GM20431 (cell line): Measurements from ENCODE around the gene TNFRSF6B.

Experiments used
- in situ Hi-C: fragments of 300-500 bp; cut with MseI, MboI; formaldehyde crosslinking; loops from one replicate; pipeline ENCODE4 v1.15.0; 2020; ENCODE audit warnings: low sequenced_read_pairs; ENCODE audit not compliant: unreplicated experiment

TNFRSF6B gene

DNA sequence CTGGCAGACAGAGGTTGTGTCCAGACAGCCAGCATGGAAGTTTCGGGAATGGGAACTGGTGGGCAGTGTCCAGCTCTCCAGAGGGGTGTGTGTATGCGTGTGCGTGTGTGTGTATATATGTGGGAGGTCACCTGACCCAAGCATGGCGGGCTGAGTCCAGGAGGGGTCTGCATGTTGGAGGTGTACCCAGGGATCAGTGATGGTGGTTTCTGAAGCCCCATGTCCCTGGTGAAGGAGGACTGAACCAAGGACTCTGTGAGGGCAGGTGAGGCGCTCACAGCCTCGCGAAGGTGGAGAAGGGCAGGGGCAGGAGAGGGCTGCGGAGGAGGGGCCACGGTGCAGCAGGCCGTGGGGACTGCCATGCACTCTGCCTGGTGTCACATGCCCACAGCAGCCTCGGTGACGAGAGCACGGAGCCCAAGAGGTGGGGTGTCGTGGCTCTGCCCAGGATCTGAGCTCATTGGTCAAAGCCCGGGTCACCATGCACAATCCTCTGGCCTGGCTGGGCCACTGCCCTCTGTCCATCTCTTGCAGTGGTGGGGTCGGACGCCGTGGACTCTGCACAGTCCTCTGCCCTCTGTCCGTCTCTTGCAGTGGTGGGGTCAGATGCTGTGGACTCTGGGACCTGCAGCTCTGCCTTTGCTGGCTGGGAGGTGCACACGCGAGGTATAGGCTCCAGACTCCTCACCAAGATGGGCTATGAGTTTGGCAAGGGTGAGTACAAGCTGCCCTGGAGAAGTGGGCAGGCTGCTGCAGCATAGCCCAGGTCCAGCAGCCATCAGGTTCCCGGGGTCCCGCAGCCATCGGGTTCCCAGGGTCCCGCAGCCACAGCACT lies 37.9 kb downstream of the TNFRSF6B start:
- in situ Hi-C loops, result no loop called here

DNA sequence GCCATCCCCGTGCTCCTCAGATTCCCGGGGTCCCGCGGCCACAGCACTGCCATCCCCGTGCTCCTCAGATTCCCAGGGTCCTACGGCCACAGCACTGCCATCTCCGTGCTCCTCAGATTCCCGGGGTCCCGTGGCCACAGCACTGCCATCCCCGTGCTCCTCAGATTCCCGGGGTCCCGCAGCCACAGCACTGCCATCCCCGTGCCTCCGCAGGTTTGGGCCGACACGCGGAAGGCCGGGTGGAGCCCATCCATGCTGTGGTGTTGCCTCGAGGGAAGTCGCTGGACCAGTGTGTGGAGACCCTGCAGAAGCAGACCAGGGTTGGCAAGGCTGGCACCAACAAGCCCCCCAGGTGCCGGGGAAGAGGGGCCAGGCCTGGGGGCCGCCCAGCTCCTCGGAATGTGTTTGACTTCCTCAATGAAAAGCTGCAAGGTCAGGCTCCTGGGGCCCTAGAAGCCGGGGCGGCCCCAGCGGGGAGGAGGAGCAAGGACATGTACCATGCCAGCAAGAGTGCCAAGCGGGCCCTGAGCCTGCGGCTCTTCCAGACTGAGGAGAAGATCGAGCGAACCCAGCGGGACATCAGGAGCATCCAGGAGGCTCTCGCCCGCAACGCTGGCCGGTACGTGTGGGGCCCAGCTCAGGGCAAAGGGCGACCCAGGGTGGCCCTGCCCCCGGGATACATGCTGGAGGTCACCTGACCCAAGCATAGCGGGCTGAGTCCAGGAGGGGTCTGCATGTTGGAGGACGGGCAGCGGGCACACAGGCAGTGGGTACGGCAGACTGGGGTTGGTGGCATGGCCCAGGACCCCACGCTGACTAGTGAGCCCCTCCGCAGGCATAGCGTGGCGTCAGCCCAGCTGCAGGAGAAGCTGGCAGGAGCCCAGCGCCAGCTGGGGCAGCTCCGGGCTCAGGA lies 38.8 kb downstream of the TNFRSF6B start:
- in situ Hi-C loops, result no loop called here

DNA sequence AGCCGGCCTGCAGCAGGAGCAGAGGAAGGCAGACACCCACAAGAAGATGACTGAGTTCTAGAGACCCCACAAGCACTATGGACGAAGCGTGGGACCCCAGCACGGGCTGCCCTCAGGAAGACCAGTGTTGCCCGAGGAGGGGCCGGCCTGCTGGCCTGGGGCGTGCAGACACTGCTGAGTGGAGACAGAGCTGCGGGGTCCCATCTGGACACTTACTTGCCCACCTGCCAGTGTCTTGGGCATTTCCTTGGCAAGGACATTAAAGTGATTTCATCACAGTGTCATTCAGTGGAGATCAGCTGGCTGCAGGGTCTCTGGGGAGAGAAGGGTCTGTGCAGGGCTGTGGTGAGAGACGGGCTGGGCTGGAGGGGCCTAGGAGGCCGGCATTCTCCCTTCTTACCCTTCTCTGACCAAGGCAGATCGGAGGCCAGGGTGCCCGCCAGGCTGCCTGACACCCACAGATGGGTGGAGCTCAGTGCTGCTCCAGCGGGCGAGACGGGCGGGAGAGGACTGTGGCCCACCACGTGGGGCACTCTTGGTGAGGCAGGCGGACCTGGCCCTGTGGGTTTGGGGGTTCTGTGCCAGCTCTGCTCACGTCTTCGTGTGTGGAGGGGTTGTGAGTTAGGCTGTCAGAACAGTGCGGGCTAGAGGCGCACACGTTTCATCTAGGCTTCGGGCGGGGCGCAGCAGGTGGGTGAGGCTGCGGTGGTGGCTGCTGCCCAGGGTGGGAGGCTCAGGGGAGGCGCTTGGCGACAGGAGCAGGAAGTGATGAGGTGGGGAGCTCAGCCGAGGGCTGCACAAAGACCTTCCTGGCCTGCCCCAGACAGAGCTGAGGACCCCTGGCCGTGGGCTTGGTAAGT lies 39.6 kb downstream of the TNFRSF6B start, which contains the start of gene LIME1:
LIME1 (plus strand) TSS at position 806 of the 860 bp plus-strand sequence. CDS start 886 bp downstream, outside the sequence.
- in situ Hi-C loops, result no loop called here

DNA sequence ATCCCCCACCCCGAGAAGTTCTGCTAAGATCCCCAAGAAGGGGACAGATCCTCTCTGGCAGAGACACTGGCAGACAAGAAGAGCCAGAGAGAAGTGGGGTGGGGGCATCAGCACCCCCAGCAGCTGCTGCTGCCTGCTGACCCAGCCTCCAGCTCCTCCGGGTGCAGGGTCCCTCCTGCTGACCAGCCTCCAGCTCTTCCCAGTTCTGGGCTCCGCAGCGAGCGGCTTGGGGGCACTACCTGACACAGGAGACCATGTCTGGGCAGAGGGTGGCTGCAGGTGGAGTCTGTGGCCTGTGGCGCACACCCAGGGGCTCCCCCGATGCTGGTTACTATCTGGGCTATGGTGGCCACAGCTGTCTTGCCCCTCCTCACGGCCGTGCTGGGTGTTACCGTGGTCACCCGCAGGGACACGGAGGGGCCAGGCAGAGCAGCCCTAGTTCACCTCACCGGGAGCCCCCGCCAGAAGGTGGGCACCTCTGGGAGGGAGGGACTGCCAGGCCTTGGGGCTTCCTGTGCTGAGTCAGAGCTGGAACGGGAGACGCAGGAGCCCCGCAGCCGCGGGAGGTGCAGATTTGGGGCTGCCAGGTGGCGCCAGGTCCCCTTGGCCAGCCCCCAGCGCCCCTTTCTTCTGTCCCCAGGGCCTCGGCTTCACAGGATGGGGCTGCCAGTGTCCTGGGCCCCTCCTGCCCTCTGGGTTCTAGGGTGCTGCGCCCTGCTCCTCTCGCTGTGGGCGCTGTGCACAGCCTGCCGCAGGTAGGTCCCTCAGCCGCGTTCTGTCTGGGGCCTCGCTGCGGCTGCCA lies 40.6 kb downstream of the TNFRSF6B start:
- in situ Hi-C loops, result no loop called here

DNA sequence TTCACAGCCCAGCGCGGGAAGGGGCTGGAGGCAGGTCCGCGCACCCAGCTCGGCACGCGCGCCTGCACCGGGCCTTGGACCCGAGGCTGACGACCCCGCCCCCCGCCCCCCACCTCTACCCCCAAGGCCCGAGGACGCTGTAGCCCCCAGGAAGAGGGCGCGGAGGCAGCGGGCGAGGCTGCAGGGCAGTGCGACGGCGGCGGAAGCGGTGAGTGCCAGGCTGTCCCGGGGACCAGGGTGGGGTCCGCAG lies 41.2 kb downstream of the TNFRSF6B start:
- in situ Hi-C loops, result no loop called here

DNA sequence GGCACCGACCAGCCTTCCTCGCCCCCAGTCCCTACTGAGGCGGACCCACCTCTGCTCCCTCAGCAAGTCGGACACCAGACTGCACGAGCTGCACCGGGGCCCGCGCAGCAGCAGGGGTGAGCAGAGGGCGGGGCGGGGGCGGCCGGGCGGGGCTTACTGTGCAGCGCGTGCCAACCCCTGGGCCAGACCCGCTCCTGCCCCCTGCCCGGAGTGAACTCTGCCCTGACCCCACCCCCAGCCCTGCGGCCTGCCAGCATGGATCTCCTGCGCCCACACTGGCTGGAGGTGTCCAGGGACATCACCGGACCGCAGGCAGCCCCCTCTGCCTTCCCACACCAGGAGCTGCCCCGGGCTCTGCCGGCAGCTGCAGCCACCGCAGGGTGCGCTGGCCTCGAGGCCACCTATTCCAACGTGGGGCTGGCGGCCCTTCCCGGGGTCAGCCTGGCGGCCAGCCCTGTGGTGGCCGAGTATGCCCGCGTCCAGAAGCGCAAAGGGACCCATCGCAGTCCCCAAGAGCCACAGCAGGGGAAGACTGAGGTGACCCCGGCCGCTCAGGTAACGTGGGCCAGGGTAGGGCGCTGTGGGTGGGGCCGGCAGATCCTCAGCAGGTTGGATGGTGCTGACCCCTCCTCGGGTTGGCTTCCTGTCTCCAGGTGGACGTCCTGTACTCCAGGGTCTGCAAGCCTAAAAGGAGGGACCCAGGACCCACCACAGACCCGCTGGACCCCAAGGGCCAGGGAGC lies 41.7 kb downstream of the TNFRSF6B start:
- in situ Hi-C loops, result no loop called here

DNA sequence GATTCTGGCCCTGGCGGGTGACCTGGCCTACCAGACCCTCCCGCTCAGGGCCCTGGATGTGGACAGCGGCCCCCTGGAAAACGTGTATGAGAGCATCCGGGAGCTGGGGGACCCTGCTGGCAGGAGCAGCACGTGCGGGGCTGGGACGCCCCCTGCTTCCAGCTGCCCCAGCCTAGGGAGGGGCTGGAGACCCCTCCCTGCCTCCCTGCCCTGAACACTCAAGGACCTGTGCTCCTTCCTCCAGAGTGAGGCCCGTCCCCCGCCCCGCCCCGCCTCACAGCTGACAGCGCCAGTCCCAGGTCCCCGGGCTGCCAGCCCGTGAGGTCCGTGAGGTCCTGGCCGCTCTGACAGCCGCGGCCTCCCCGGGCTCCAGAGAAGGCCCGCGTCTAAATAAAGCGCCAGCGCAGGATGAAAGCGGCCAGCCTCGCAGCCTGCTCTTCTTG lies 42.3 kb downstream of the TNFRSF6B start:
- in situ Hi-C loops, result no loop called here

DNA sequence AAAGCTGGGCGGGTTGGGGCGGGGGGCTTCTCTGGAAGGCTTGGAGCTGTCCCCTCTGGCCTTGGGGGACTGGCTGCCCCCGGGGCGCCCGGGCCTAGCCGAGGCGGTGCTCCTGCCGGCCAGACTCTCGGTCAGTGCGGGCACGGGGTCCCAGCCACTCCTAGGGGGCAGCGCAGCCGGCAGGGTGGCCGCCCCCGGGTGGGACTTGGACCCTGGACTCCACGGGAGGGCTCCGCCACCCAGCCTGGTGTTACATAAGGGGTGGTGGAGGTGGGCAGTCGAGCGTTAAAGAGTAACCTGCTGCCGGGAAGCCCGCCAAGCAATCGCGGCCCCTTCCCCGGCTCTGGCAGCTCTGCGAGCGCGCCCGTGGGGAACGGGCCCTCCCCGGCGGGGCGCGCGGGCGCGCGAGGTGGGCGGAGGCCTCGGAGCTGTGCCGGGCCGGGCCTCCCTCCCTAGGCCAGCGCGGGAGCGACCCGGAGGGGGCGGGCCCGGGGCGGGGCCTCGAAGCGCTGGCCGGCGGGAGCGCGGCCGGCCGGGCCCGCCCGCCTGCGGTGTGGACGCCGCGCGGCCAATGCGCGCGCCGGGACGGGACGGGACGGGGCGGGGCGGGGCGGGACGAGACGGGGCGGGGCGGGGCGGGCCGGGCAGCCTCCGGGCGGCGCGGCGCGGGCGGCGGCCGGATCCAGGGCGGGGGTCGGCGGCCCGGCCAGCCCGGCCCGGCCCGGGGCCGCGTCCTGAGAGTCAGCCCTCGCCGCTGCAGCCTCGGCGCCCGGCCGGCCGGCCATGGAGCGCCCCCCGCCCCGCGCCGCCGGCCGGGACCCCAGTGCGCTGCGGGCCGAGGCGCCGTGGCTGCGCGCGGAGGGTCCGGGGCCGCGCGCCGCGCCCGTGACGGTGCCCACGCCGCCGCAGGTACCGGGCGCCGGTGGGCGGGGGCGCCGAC lies 42.9 kb downstream of the TNFRSF6B start, which contains the start of gene SLC2A4RG:
SLC2A4RG (plus strand) TSS at position 647 of the 940 bp plus-strand sequence; CDS start at position 784, 137 bp downstream.
- in situ Hi-C loops, result no loop called here

DNA sequence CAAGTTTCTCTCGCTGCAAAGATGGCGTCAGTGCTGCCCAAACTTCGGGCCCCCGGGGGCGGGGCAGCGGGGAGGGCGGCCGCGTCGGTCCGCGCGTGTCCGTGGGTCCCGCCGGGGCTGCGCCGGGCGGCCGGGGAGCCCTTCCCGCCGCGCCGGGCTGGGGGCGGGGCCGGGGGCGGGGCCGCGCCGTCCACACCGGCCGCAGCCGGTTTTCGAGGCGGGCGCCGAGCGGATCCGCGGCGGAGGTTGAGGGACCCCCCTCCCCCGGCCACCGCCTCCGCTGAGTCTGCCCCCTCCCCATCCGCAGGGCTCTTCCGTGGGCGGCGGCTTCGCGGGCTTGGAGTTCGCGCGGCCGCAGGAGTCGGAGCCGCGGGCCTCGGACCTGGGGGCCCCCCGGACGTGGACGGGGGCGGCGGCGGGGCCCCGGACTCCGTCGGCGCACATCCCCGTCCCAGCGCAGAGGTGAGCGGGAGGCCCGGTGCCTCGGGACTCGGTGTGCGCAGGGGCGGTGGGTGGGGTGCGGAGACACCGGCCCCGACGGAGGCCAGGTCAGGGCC lies 43.7 kb downstream of the TNFRSF6B start:
- in situ Hi-C loops, result no loop called here

DNA sequence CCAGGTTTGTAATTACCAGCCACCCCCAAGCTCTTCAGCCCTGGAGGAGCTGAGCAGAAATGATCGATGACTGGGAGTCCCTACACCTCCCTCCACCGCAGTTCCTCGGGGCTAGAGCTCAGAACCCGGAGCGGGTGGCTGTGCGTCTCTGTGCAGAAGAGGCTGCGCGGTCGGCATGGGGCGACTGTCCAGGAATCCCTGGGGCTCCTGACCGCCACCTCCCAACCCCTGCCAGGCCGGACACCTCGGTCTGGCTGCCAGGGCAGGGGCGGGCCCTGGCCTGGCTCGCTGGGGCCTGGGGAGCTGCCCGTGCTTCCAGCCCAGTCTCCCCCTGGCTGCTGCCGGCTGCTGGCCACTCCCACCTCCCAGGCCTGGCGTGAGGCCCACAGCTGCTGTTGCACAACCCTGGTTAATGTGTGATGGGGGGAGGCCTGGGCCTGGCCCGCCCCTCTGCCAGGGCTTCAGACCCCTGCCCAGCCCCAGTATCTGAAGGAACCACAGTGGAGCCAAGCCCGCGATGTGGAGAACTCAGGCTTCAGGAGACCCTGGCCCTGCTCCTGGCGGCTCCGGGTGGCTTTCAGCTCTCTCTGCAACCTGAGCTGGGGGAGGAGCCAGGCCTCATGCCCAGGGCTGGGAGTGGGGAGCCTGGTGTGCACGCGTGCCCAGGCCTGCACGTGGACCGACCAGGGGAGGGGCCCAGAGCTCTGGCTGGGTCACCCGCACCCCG lies 44.3 kb downstream of the TNFRSF6B start:
- in situ Hi-C loops, result no loop called here

DNA sequence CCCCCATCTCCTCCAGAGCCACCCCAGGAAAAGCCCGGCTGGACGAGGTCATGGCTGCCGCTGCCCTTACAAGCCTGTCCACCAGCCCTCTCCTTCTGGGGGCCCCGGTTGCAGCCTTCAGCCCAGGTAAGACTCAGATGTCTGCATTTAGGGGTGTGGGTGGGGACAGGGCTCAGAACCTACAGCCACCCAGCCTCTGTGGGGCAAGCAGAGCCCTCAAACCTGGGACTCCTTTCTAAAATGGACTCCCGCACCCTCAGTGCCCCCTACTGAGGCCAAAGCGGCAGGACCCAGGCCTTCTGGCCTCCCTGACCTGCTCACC lies 44.9 kb downstream of the TNFRSF6B start:
- in situ Hi-C loops, result no loop called here

DNA sequence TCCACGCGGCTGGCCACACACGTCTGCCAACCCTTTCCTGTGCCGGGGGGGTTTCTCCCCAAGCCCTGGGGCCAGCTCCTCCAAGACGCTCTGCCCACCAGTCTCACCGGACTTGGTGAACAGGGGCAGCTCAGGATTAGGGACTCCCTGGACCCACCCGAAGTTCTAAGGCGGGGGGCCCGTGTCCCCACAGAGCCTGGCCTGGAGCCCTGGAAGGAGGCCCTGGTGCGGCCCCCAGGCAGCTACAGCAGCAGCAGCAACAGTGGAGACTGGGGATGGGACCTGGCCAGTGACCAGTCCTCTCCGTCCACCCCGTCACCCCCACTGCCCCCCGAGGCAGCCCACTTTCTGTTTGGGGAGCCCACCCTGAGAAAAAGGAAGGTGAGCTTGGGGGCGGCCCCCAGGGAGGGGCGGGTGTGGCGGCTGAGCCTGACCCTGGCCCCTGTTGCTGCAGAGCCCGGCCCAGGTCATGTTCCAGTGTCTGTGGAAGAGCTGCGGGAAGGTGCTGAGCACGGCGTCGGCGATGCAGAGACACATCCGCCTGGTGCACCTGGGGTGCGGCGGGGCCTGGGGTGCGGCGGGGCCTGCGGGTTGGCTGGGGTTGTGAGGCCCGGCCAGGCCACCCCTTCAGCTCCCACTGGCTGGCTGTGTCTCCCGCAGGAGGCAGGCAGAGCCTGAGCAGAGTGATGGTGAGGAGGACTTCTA lies 45.4 kb downstream of the TNFRSF6B start:
- in situ Hi-C loops, result no loop called here

DNA sequence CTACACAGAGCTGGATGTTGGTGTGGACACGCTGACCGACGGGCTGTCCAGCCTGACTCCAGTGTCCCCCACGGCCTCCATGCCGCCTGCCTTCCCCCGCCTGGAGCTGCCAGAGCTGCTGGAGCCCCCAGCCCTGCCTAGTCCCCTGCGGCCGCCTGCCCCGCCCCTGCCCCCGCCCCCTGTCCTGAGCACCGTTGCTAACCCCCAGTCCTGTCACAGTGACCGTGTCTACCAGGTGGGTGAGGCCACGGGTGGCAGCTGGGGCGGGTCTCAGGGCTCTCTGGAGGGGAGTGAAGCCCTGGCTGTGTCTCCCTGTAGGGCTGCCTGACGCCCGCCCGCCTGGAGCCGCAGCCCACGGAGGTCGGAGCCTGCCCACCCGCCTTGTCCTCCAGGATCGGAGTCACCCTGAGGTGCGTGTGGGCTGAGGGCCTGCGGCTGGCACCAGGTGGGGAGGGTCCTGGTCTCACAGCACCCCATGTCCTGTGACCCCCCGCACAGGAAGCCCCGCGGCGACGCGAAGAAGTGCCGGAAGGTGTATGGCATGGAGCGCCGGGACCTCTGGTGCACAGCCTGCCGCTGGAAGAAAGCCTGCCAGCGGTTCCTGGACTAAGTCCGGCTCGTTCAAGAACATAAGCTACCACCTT lies 46.1 kb downstream of the TNFRSF6B start:
- in situ Hi-C loops, result no loop called here

DNA sequence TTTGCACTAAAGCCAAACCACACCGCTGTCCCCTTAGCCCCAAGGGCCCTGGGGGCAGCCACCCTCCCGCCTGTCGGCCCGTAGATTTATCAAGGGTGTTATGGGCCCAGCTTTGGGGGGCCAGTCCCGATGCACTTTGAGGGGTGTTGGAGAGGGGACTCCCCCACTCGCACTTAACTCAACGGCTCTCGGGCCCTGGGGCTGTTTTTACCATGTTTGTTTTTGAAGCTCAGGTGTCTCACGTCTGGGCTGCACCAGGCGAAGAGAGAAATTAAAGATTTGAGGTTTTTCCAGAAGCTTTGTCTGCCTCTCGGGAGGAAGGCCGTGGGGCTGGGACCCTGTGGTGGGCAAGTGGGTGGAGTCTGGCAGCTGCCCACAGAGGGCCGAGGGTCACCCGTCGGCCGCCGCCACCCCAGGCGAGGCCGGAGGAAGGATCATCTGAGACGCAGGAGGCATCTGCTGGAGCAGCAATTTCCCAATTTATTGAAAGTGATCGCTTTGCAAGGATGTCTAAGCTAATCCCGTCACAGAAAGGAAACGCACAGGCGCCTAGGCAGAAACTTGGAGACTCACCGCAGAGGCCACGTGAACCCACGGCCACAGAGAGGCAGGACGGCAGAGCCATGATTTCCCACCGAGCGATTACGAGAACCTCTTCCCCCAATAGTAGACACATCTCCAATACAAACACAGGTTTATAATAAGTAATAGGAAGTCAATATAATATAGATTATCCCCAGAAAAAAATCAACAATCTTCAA lies 46.9 kb downstream of the TNFRSF6B start:
- in situ Hi-C loops, result no loop called here

DNA sequence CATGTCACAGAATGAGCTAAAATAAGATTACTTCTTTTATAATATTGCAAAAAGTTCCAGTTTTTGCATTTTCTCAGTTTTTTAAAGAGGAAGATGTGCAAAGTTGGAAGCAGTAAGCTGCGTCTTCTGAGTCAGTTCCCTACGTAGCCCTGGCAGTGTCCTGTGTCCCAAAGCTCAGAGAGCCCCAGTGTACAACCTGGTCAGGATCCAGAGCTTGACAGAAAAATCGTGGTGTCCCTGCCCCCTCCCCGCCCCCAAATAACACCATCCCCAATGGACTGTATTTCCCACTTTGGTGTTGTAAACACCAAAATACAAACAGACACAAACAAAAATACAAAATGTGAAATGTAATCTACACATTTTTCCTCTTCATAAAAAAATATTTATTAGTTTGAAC lies 47.7 kb downstream of the TNFRSF6B start:
- in situ Hi-C loops, result no loop called here
